Activated CD8-positive, alpha-beta T cell treated with anti-CD3 and anti-CD28 coated beads for 36 hours (primary cell): ENCODE measurements around the gene ASIC4. TPM values are rescaled to one million over a fixed set of nuclear protein-coding genes. Genes with fewer than 3 reads are reported as not detected.

Experiments
- ATAC-seq: fragments of 200-7000 bp; cut with Tn5 transposase; one replicate; pipeline ENCODE4 v1.10.0; 2021; ENCODE audit warnings: mild to moderate bottlenecking, moderate library complexity
- CTCF ChIA-PET: fragments of 350-600 bp; sonication (Branson Sonifier 250); formaldehyde crosslinking; loops from one replicate; lab custom pipeline; 2021; ENCODE audit warnings: antibody characterized with exemption; lab: Charles Lee
- POLR2A ChIA-PET: fragments of 350-600 bp; sonication (Branson Sonifier 250); formaldehyde crosslinking; loops from one replicate; lab custom pipeline; 2021; ENCODE audit warnings: antibody characterized with exemption; lab: Charles Lee
- DNase-seq: peaks from one replicate; pipeline ENCODE4 v3.0.0-alpha.2; 2020
- H3K27ac Mint-ChIP-seq: one replicate; pipeline ENCODE4 v1.8.0; 2021; ENCODE audit warnings: mild to moderate bottlenecking, mixed read lengths
- H3K27me3 Mint-ChIP-seq: one replicate; pipeline ENCODE4 v1.8.0; 2021; ENCODE audit warnings: mixed read lengths
- H3K36me3 Mint-ChIP-seq: one replicate; pipeline ENCODE4 v1.8.0; 2021; ENCODE audit warnings: low read depth, mixed read lengths
- H3K4me1 Mint-ChIP-seq: one replicate; pipeline ENCODE4 v1.8.0; 2021; ENCODE audit warnings: low read depth, mixed read lengths
- H3K4me3 Mint-ChIP-seq: one replicate; pipeline ENCODE4 v1.8.0; 2021; ENCODE audit warnings: mild to moderate bottlenecking, moderate library complexity, mixed read lengths
- H3K9me3 Mint-ChIP-seq: one replicate; pipeline ENCODE4 v1.8.0; 2021; ENCODE audit warnings: mixed read lengths
- intact Hi-C: fragments of 100-400 bp; cut with micrococcal nuclease; formaldehyde crosslinking; loops from one replicate; pipeline ENCODE4 v1.10.0; 2022
- total RNA-seq, 2 experiments: library from RNA; stranded (reverse); gene quantifications; one replicate each; pipeline ENCODE4 v1.2.3, GENCODE V29; 2021
- TF ChIP-seq, protein P1 (sequence below): fragments of 200-600 bp; IDR thresholded peaks from one replicate; pipeline ENCODE4 v1.8.0; 2022; ENCODE audit warnings: antibody characterized with exemption, mild to moderate bottlenecking

The ASIC4 gene
- total RNA-seq, 2 experiments from 2014 or later, result not detected

DNA sequence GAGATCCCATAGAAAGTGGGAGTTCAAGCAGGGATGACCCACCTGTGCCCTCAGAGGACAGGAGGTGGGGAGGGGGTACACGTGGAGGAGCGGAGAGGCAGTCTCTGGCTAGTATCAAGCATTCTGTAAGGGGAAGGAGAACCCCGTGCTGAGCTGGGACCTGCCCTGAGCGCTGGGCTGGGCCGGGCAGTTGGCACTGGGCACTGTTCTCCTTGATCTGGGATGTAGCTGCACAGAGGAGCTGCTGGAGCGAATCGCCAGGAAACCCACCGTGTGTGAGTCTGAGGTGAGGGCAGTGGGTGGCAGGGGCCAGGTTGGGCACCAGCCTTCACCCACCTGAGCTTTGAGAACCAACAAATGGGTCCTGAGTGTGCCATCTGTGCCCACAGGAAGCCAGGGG, 35.4 kb upstream of the ASIC4 start:
- no peaks in the 10 kb centered on the region for H3K36me3 Mint-ChIP-seq
- H3K27me3 Mint-ChIP-seq, result peaks cover 10% of the 10 kb centered on the region
- POLR2A ChIA-PET, result no interaction called here
- TF ChIP-seq, protein P1, sequence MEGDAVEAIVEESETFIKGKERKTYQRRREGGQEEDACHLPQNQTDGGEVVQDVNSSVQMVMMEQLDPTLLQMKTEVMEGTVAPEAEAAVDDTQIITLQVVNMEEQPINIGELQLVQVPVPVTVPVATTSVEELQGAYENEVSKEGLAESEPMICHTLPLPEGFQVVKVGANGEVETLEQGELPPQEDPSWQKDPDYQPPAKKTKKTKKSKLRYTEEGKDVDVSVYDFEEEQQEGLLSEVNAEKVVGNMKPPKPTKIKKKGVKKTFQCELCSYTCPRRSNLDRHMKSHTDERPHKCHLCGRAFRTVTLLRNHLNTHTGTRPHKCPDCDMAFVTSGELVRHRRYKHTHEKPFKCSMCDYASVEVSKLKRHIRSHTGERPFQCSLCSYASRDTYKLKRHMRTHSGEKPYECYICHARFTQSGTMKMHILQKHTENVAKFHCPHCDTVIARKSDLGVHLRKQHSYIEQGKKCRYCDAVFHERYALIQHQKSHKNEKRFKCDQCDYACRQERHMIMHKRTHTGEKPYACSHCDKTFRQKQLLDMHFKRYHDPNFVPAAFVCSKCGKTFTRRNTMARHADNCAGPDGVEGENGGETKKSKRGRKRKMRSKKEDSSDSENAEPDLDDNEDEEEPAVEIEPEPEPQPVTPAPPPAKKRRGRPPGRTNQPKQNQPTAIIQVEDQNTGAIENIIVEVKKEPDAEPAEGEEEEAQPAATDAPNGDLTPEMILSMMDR, result no peak
- DNase-seq (no peak), ATAC-seq (no peak)
- H3K27ac Mint-ChIP-seq, result no peak overlapping the region
- H3K4me3 Mint-ChIP-seq, result no peak overlapping the region
- no peaks in the 10 kb centered on the region for H3K9me3 Mint-ChIP-seq
- CTCF ChIA-PET, result interaction anchor here (1.1 to 4.3 kb wide), 3 partner anchors 52 to 76 kb away, joined by 3 to 46 read pairs (median 7); no protein-coding TSS in a partner anchor
- intact Hi-C loops, result loop anchor here (5.0 kb wide), 1 partner anchor 53 kb away; no protein-coding TSS in a partner anchor
- peaks cover 3% of the 10 kb centered on the region for H3K4me1 Mint-ChIP-seq

DNA sequence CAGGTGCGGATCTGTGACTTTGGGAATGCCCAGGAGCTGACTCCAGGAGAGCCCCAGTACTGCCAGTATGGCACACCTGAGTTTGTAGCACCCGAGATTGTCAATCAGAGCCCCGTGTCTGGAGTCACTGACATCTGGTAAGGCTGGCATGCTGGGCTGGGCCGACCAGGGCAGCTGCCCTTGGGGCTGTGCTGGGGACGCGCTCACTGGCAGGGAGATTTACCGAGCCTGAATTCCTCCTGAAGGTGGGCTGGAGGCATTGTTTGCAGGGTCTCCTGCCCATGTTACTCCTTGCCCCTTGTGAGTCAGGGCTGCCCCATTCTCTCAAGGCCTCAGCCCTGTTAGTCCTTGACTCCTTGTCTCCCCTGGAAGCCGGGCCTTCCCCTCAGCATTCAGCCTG, 34.3 kb upstream of the ASIC4 start:
- CTCF ChIA-PET, result no interaction called here
- POLR2A ChIA-PET, result interaction anchor here (1.0 kb wide), 1 partner anchor 49 kb away, joined by 3 read pairs; no protein-coding TSS in a partner anchor
- no peak overlapping the region for H3K4me3 Mint-ChIP-seq

DNA sequence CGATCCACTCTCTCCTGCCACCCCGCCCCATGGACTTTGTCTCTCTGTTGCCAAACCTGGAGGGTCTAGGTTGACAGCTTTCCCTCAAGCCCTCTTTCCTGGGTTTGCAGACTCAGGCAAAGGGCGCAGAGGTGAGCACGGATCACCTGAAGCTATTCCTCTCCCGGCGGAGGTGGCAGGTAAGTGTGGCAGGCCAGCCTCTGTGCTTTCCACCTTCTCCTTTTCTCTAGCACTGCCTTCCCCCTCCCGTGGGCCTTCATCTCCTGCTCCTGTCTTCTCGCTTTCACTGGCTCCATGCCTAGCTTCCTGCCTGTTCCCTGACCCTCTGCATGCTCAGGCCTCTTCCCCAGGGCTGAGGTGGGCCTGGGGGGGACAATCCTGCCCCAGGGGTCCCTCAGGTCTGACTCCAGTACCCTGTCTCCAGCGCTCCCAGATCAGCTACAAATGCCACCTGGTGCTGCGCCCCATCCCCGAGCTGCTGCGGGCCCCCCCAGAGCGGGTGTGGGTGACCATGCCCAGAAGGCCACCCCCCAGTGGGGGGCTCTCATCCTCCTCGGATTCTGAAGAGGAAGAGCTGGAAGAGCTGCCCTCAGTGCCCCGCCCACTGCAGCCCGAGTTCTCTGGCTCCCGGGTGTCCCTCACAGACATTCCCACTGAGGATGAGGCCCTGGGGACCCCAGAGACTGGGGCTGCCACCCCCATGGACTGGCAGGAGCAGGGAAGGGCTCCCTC, 31.4 kb upstream of the ASIC4 start:
- ATAC-seq (no peak), DNase-seq (no peak)
- H3K4me1 Mint-ChIP-seq, result peaks cover 3% of the 10 kb centered on the region
- ChIA-PET CTCF (interaction anchor here (0.9 to 6.4 kb wide), 8 partner anchors 9 to 80 kb away, joined by 3 to 49 read pairs (median 4); partner anchors contain the start of gene GMPPA), POLR2A (interaction anchor here (0.7 to 0.8 kb wide), 2 partner anchors 12 to 33 kb away, joined by 3 read pairs; no protein-coding TSS in a partner anchor)
- H3K4me3 Mint-ChIP-seq, result no peak overlapping the region
- H3K9me3 Mint-ChIP-seq, result no peaks in the 10 kb centered on the region
- TF ChIP-seq, protein P1, result no peak
- peaks cover 39% of the 10 kb centered on the region for H3K27me3 Mint-ChIP-seq
- intact Hi-C loops, result no loop called here
- no peak overlapping the region for H3K27ac Mint-ChIP-seq
- H3K36me3 Mint-ChIP-seq, result no peaks in the 10 kb centered on the region

More for the DNA sequence above, 34.3 kb upstream of the ASIC4 start:
- ATAC-seq (no peak), DNase-seq (no peak)
- TF ChIP-seq, protein P1, result no peak
- no peak overlapping the region for H3K27ac Mint-ChIP-seq
- H3K9me3 Mint-ChIP-seq, result no peaks in the 10 kb centered on the region
- intact Hi-C loops, result no loop called here
- peaks cover 4% of the 10 kb centered on the region for H3K4me1 Mint-ChIP-seq
- H3K27me3 Mint-ChIP-seq, result peaks cover 15% of the 10 kb centered on the region
- no peaks in the 10 kb centered on the region for H3K36me3 Mint-ChIP-seq

DNA sequence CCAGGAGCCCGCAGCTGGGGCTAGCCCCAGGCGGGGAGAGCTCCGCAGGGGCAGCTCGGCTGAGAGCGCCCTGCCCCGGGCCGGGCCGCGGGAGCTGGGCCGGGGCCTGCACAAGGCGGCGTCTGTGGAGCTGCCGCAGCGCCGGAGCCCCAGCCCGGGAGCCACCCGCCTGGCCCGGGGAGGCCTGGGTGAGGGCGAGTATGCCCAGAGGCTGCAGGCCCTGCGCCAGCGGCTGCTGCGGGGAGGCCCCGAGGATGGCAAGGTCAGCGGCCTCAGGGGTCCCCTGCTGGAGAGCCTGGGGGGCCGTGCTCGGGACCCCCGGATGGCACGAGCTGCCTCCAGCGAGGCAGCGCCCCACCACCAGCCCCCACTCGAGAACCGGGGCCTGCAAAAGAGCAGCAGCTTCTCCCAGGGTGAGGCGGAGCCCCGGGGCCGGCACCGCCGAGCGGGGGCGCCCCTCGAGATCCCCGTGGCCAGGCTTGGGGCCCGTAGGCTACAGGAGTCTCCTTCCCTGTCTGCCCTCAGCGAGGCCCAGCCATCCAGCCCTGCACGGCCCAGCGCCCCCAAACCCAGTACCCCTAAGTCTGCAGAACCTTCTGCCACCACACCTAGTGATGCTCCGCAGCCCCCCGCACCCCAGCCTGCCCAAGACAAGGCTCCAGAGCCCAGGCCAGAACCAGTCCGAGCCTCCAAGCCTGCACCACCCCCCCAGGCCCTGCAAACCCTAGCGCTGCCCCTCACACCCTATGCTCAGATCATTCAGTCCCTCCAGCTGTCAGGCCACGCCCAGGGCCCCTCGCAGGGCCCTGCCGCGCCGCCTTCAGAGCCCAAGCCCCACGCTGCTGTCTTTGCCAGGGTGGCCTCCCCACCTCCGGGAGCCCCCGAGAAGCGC, 30.6 kb upstream of the ASIC4 start:
- no peaks in the 10 kb centered on the region for H3K36me3 Mint-ChIP-seq
- peaks cover 39% of the 10 kb centered on the region for H3K27me3 Mint-ChIP-seq
- peaks cover 3% of the 10 kb centered on the region for H3K4me1 Mint-ChIP-seq
- ATAC-seq (peak; percentile 38), DNase-seq (no peak)
- H3K4me3 Mint-ChIP-seq, result peak overlapping the region; percentile 21
- intact Hi-C loops, result no loop called here
- ChIA-PET CTCF (interaction anchor here (1.0 to 6.4 kb wide), 8 partner anchors 8 to 81 kb away, joined by 4 to 49 read pairs (median 6); partner anchors contain the start of gene GMPPA), POLR2A (interaction anchor here (0.7 kb wide), 1 partner anchor 11 kb away, joined by 3 read pairs; no protein-coding TSS in a partner anchor)
- H3K27ac Mint-ChIP-seq, result no peak overlapping the region
- H3K9me3 Mint-ChIP-seq, result no peaks in the 10 kb centered on the region
- TF ChIP-seq, protein P1, result no peak
